GM12872 (cell line): ENCODE data around the gene TLE1.

Experiments used
- CTCF ChIP-seq: IDR thresholded peaks from 3 replicates; pipeline ENCODE4 v1.5.1; 2011; ENCODE audit warnings: low read depth, mild to moderate bottlenecking, low read length, moderate library complexity; ENCODE audit not compliant: insufficient read depth

TLE1 gene

GRCh38 chr9:81534138-81534875, 155.0 kb downstream of the TLE1 start:
- TF ChIP-seq CTCF = no peak
